Breast epithelium (tissue), 4 donors: ENCODE measurements around the gene CDK6. TPM values are rescaled to one million over a fixed set of nuclear protein-coding genes. Genes with fewer than 3 reads are reported as not detected.

Experiments
- DNase-seq, 2 donors: peaks; one replicate each; pipeline ENCODE4 v3.0.0-alpha.2; 2019; ENCODE audit warnings: low spot score in 2 of 2
- H3K27ac ChIP-seq, 2 donors: fragments of 200-600 bp; sonication (generic) in 1 of 2; one replicate each; pipeline ENCODE4 v1.5.1; 2016 to 2019; ENCODE audit warnings: mild to moderate bottlenecking in 1 of 2
- H3K27me3 ChIP-seq, 2 donors: fragments of 200-600 bp; sonication (generic) in 1 of 2; one replicate each; pipeline versions ENCODE4 v1.5.1 to v1.6.0; 2017 to 2019; ENCODE audit warnings: control low read depth in 1 of 2, mild to moderate bottlenecking in 1 of 2
- H3K36me3 ChIP-seq: fragments of 200-600 bp; one replicate; pipeline ENCODE4 v1.5.1; 2019
- H3K4me1 ChIP-seq, 2 donors: fragments of 200-600 bp; sonication (generic); one replicate each; pipeline ENCODE4 v1.5.1; 2016 to 2019; ENCODE audit warnings: control low read depth in 1 of 2
- H3K4me3 ChIP-seq, 3 donors: fragments of 200-600 bp; sonication (generic); 1 replicate in 2 of 3; 2 replicates in 1 of 3; pipeline ENCODE4 v1.5.1; 2016 to 2019; ENCODE audit warnings: mild to moderate bottlenecking in 3 of 3, moderate library complexity in 2 of 3
- H3K9me3 ChIP-seq, 2 donors: fragments of 200-600 bp; sonication (generic) in 1 of 2; one replicate each; pipeline ENCODE4 v1.5.1; 2016 to 2019; ENCODE audit warnings: control low read depth in 1 of 2
- CTCF ChIP-seq, 3 donors: fragments of 450-650 bp; IDR thresholded peaks; one replicate each; pipeline ENCODE4 v1.5.1; 2016 to 2017; ENCODE audit warnings: antibody characterized with exemption in 3 of 3, mild to moderate bottlenecking in 3 of 3, moderate library complexity in 3 of 3
- POLR2A ChIP-seq: fragments of 450-650 bp; IDR thresholded peaks from one replicate; pipeline ENCODE4 v1.6.1; 2016; ENCODE audit warnings: antibody characterized with exemption, mild to moderate bottlenecking, moderate library complexity
- POLR2AphosphoS5 ChIP-seq, 3 donors: sonication (generic); formaldehyde crosslinking; IDR thresholded peaks; one replicate each; pipeline ENCODE4 v1.6.1; 2017; ENCODE audit warnings: antibody characterized with exemption in 3 of 3
- intact Hi-C: fragments of 100-400 bp; cut with DNase I; formaldehyde crosslinking; loops from one replicate; pipeline ENCODE4 v1.15.1; 2023; ENCODE audit warnings: low total_unique reads
- total RNA-seq, 3 donors: library from RNA; depleted of rRNA; stranded (reverse); fragments of >200 nt; gene quantifications; one replicate each; pipeline ENCODE4 v1.1.0, GENCODE V29; 2016

CDK6 gene
- total RNA-seq, 3 donors from 2014 or later: 12.8 to 26.2 (median 23.6) TPM

GRCh38 chr7:92602352-92603088, 233.9 kb downstream of the CDK6 start:
- no peak overlapping the region for H3K27ac ChIP-seq
- H3K9me3 ChIP-seq: no peaks in the 10 kb centered on the region
- H3K27me3 ChIP-seq: no peaks in the 10 kb centered on the region
- TF ChIP-seq CTCF (IDR thresholded peaks at IDR 0.05): no peak
- TF ChIP-seq POLR2AphosphoS5 (IDR thresholded peaks at IDR 0.05): no peak
- no peak for TF ChIP-seq POLR2A
- intact Hi-C loops: no loop called here
- DNase-seq: no peak
- no peaks in the 10 kb centered on the region for H3K36me3 ChIP-seq
- H3K4me1 ChIP-seq: no peaks in the 10 kb centered on the region
- H3K4me3 ChIP-seq: no peak overlapping the region

GRCh38 chr7:92598310-92598981, 237.9 kb downstream of the CDK6 start:
- no peaks in the 10 kb centered on the region for H3K9me3 ChIP-seq
- no peak for TF ChIP-seq POLR2AphosphoS5 (IDR thresholded peaks at IDR 0.05)
- TF ChIP-seq POLR2A: no peak
- TF ChIP-seq CTCF (IDR thresholded peaks at IDR 0.05): no peak
- no peak overlapping the region for H3K27ac ChIP-seq
- no peaks in the 10 kb centered on the region for H3K27me3 ChIP-seq
- intact Hi-C loops: no loop called here
- H3K36me3 ChIP-seq: no peaks in the 10 kb centered on the region
- DNase-seq: no peak
- no peak overlapping the region for H3K4me3 ChIP-seq
- H3K4me1 ChIP-seq: no peaks in the 10 kb centered on the region

GRCh38 chr7:92595281-92595680, 241.1 kb downstream of the CDK6 start:
- no peaks in the 10 kb centered on the region for H3K36me3 ChIP-seq
- H3K27ac ChIP-seq: no peak overlapping the region
- no peaks in the 10 kb centered on the region for H3K9me3 ChIP-seq
- intact Hi-C loops: no loop called here
- H3K4me1 ChIP-seq: no peaks in the 10 kb centered on the region
- no peak for TF ChIP-seq POLR2AphosphoS5 (IDR thresholded peaks at IDR 0.05)
- no peak for TF ChIP-seq CTCF (IDR thresholded peaks at IDR 0.05)
- TF ChIP-seq POLR2A: no peak
- H3K27me3 ChIP-seq: no peaks in the 10 kb centered on the region
- DNase-seq: no peak
- no peak overlapping the region for H3K4me3 ChIP-seq

- DNase-seq: no peak
- Histone ChIP-seq H3K27ac (no peak overlapping the region), H3K36me3 (no peaks in the 10 kb centered on the region), H3K4me3 (no peak overlapping the region), H3K27me3 (no peaks in the 10 kb centered on the region), H3K9me3 (no peaks in the 10 kb centered on the region), H3K4me1 (no peaks in the 10 kb centered on the region)
- intact Hi-C loops: no loop called here
- no peak for TF ChIP-seq CTCF (IDR thresholded peaks at IDR 0.05)
- TF ChIP-seq POLR2AphosphoS5 (IDR thresholded peaks at IDR 0.05): no peak
- no peak for TF ChIP-seq POLR2A
Measured at GRCh38 chr7:92594746-92595145, 241.6 kb downstream of the CDK6 start.

- H3K4me1 ChIP-seq: peaks cover 0 to 9% of the 10 kb centered on the region in 2 donors
- intact Hi-C loops: no loop called here
- H3K36me3 ChIP-seq: no peaks in the 10 kb centered on the region
- no peak overlapping the region for H3K27ac ChIP-seq
- TF ChIP-seq POLR2A (no peak), CTCF (IDR thresholded peaks at IDR 0.05) (no peak), POLR2AphosphoS5 (IDR thresholded peaks at IDR 0.05) (no peak)
- H3K9me3 ChIP-seq: no peaks in the 10 kb centered on the region
- no peak for DNase-seq
- H3K27me3 ChIP-seq: no peaks in the 10 kb centered on the region
- H3K4me3 ChIP-seq: peak overlapping the region; percentile 69 to 89 (median 73)
Measured at GRCh38 chr7:92590711-92591310, 245.6 kb downstream of the CDK6 start.
